B cell (primary cell): ENCODE data around the gene NDST4. TPM values are rescaled to one million over a fixed set of nuclear protein-coding genes. Genes with fewer than 3 reads are reported as not detected.

Experiments
- ATAC-seq: fragments of 200-7000 bp; cut with Tn5 transposase; one replicate; pipeline ENCODE4 v1.10.0; 2021; ENCODE audit warnings: low read depth, mild to moderate bottlenecking, moderate number of reproducible peaks, moderate library complexity
- CTCF ChIA-PET: fragments of 350-600 bp; sonication (Branson Sonifier 250); formaldehyde crosslinking; loops from one replicate; lab custom pipeline; 2021; ENCODE audit warnings: antibody characterized with exemption, inconsistent platforms; lab: Charles Lee
- POLR2A ChIA-PET: fragments of 350-600 bp; sonication (Branson Sonifier 250); formaldehyde crosslinking; loops from one replicate; lab custom pipeline; 2021; ENCODE audit warnings: antibody characterized with exemption; lab: Charles Lee
- DNase-seq: peaks from one replicate; pipeline ENCODE4 v3.0.0; 2013
- H2AFZ ChIP-seq: 2 replicates; pipeline ENCODE4 v1.6.1; 2012; ENCODE audit warnings: mild to moderate bottlenecking, low read depth, low read length; ENCODE audit not compliant: insufficient read depth, poor library complexity, severe bottlenecking
- H3K27ac ChIP-seq, 2 donors: 1 replicate in 1 of 2; 2 replicates in 1 of 2; pipeline ENCODE4 v1.5.1; 2012 to 2013; ENCODE audit warnings: low read length in 2 of 2, mild to moderate bottlenecking in 2 of 2, moderate library complexity in 1 of 2
- H3K27me3 ChIP-seq, 4 experiments: fragments of 200-600 bp in 1 of 4; sonication (generic) in 1 of 4; replicated peaks in 1 of 4; 1 replicate in 2 of 4; 2 replicates in 2 of 4; pipeline versions ENCODE4 v1.6.1 to v1.7.0; 2013 to 2016; ENCODE audit warnings: low read length in 3 of 4, mild to moderate bottlenecking in 2 of 4, mixed read lengths in 1 of 4, moderate library complexity in 1 of 4; ENCODE audit not compliant: insufficient read depth in 4 of 4, control insufficient read depth in 3 of 4; ENCODE audit errors: control extremely low read depth in 1 of 4
- H3K36me3 ChIP-seq, 2 experiments: replicated peaks in 1 of 2; 1 replicate in 1 of 2; 2 replicates in 1 of 2; pipeline versions ENCODE4 v1.6.1 to v1.7.1; 2013; ENCODE audit warnings: low read length in 1 of 2; ENCODE audit not compliant: insufficient read depth in 2 of 2, control insufficient read depth in 1 of 2; ENCODE audit errors: control extremely low read depth in 1 of 2, extremely low read depth in 1 of 2
- H3K4me1 ChIP-seq, 2 donors: fragments of 200-600 bp in 1 of 2; sonication (generic) in 1 of 2; 1 replicate in 1 of 2; 2 replicates in 1 of 2; pipeline versions ENCODE4 v1.5.1 to v1.6.1; 2013 to 2017; ENCODE audit warnings: low read length in 2 of 2; ENCODE audit not compliant: control insufficient read depth in 2 of 2, insufficient read depth in 2 of 2
- H3K4me2 ChIP-seq: replicated peaks from 2 replicates; pipeline ENCODE3; 2012; ENCODE audit warnings: mild to moderate bottlenecking, low read depth, low read length; ENCODE audit not compliant: poor library complexity, severe bottlenecking
- H3K4me3 ChIP-seq, 5 experiments: fragments of 200-600 bp in 1 of 5; sonication (generic) in 1 of 5; 1 replicate in 3 of 5; 2 replicates in 2 of 5; pipeline versions ENCODE4 v1.5.1 to v1.7.0; 2011 to 2016; ENCODE audit warnings: low read length in 4 of 5, mild to moderate bottlenecking in 4 of 5, low read depth in 2 of 5, control low read depth in 1 of 5, moderate library complexity in 1 of 5; ENCODE audit not compliant: insufficient read depth in 1 of 5; ENCODE audit errors: control extremely low read depth in 1 of 5, extremely low read depth in 1 of 5
- H3K79me2 ChIP-seq: fragments of 200-600 bp; sonication (generic); one replicate; pipeline ENCODE4 v1.6.0; 2016; ENCODE audit warnings: low read length; ENCODE audit not compliant: control insufficient read depth, insufficient read depth
- H3K9ac ChIP-seq: fragments of 200-600 bp; sonication (generic); 2 replicates; pipeline ENCODE4 v1.6.1; 2017; ENCODE audit warnings: mild to moderate bottlenecking, low read length, moderate library complexity
- H3K9me3 ChIP-seq, 3 donors: one replicate each; pipeline versions ENCODE4 v1.6.1 to v1.7.1; 2013; ENCODE audit warnings: low read length in 2 of 3; ENCODE audit not compliant: control insufficient read depth in 2 of 3, insufficient read depth in 1 of 3; ENCODE audit errors: control extremely low read depth in 1 of 3
- H4K20me1 ChIP-seq: 2 replicates; pipeline ENCODE4 v1.6.0; 2012; ENCODE audit warnings: mild to moderate bottlenecking, low read length; ENCODE audit not compliant: insufficient read depth, control insufficient read depth, poor library complexity, severe bottlenecking
- H3K27ac Mint-ChIP-seq: one replicate; pipeline ENCODE4 v1.8.0; 2021; ENCODE audit warnings: mixed read lengths
- H3K27me3 Mint-ChIP-seq: one replicate; pipeline ENCODE4 v1.8.0; 2021; ENCODE audit warnings: mixed read lengths
- H3K4me1 Mint-ChIP-seq: one replicate; pipeline ENCODE4 v1.8.0; 2021; ENCODE audit warnings: mixed read lengths
- H3K4me3 Mint-ChIP-seq: one replicate; pipeline ENCODE4 v1.8.0; 2021; ENCODE audit warnings: mixed read lengths
- H3K9me3 Mint-ChIP-seq: one replicate; pipeline ENCODE4 v1.8.0; 2022; ENCODE audit warnings: mixed read lengths; ENCODE audit not compliant: insufficient read depth
- EZH2 ChIP-seq: IDR thresholded peaks from 2 replicates; pipeline ENCODE4 v1.6.1; 2012; ENCODE audit warnings: borderline replicate concordance, low read depth, mild to moderate bottlenecking, moderate library complexity, low read length; ENCODE audit not compliant: insufficient read depth, poor library complexity, severe bottlenecking
- WGBS: methylation state at CpG from one replicate; pipeline ENCODE4 v1.1.5; 2013; ENCODE audit warnings: missing lambda C conversion rate; ENCODE audit not compliant: insufficient coverage; 5-methylcytosine and 5-hydroxymethylcytosine counted together
- intact Hi-C: fragments of 100-400 bp; cut with micrococcal nuclease; formaldehyde crosslinking; loops from one replicate; pipeline ENCODE4 v1.10.0; 2022
- polyA plus RNA-seq: library from polyadenylated mRNA; depleted of rRNA; stranded (reverse); fragments of >200 nt; gene quantifications from 2 replicates; pipeline ENCODE4 v1.2.3, GENCODE V29; 2012
- total RNA-seq, 2 donors: library from RNA; stranded (reverse); fragments of 120-200 nt in 1 of 2; gene quantifications; 1 replicate in 1 of 2; 2 replicates in 1 of 2; pipeline versions ENCODE4 v1.2.3 to v1.2.4, GENCODE V29; 2013 to 2022
- TF ChIP-seq, protein P1 (sequence below): fragments of 200-600 bp; IDR thresholded peaks from one replicate; pipeline ENCODE4 v1.8.0; 2022; ENCODE audit warnings: antibody characterized with exemption, mild to moderate bottlenecking

Gene NDST4
- total and polyA plus RNA-seq, 2 donors (not counting 1 experiment from before 2014, with no cell fraction given): not detected

- DNase-seq: no peak
- no peak overlapping the region for H3K4me3 Mint-ChIP-seq
- Histone ChIP-seq H3K79me2 (no peaks in the 10 kb centered on the region), H3K36me3 (no peaks in the 10 kb centered on the region), H3K27me3 (no peaks in the 10 kb centered on the region), H3K4me1 (no peaks in the 10 kb centered on the region), H3K9ac (no peak overlapping the region), H3K4me3 (no peak overlapping the region), H2AFZ (no peak overlapping the region), H3K4me2 (no peak overlapping the region), H3K27ac (no peak overlapping the region), H3K9me3 (no peaks in the 10 kb centered on the region), H4K20me1 (no peaks in the 10 kb centered on the region)
- CTCF ChIA-PET: interaction anchor here (0.9 to 2.4 kb wide), 11 partner anchors 8 to 427 kb away, joined by 3 to 12 read pairs (median 4); no protein-coding TSS in a partner anchor
- TF ChIP-seq, protein P1, sequence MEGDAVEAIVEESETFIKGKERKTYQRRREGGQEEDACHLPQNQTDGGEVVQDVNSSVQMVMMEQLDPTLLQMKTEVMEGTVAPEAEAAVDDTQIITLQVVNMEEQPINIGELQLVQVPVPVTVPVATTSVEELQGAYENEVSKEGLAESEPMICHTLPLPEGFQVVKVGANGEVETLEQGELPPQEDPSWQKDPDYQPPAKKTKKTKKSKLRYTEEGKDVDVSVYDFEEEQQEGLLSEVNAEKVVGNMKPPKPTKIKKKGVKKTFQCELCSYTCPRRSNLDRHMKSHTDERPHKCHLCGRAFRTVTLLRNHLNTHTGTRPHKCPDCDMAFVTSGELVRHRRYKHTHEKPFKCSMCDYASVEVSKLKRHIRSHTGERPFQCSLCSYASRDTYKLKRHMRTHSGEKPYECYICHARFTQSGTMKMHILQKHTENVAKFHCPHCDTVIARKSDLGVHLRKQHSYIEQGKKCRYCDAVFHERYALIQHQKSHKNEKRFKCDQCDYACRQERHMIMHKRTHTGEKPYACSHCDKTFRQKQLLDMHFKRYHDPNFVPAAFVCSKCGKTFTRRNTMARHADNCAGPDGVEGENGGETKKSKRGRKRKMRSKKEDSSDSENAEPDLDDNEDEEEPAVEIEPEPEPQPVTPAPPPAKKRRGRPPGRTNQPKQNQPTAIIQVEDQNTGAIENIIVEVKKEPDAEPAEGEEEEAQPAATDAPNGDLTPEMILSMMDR: no peak
- TF ChIP-seq EZH2: no peak
- no peaks in the 10 kb centered on the region for H3K9me3 Mint-ChIP-seq
- H3K4me1 Mint-ChIP-seq: no peaks in the 10 kb centered on the region
- POLR2A ChIA-PET: no interaction called here
- ATAC-seq: no peak
- H3K27ac Mint-ChIP-seq: no peak overlapping the region
- H3K27me3 Mint-ChIP-seq: peaks cover 7% of the 10 kb centered on the region
- intact Hi-C loops: loop anchor here (1.0 to 10.0 kb wide), 2 partner anchors 421 to 1413 kb away; no protein-coding TSS in a partner anchor
- 98% methylated on average over 7 of the region's 8 CpGs for WGBS
Observed at GRCh38 chr4:114807357-114807756, 306.1 kb downstream of the NDST4 start.

- Histone ChIP-seq H3K27ac (no peak overlapping the region), H4K20me1 (no peaks in the 10 kb centered on the region), H3K36me3 (no peaks in the 10 kb centered on the region), H3K9ac (no peak overlapping the region), H3K4me2 (no peak overlapping the region), H3K27me3 (no peaks in the 10 kb centered on the region), H3K79me2 (no peaks in the 10 kb centered on the region), H3K4me1 (no peaks in the 10 kb centered on the region), H2AFZ (no peak overlapping the region), H3K4me3 (no peak overlapping the region), H3K9me3 (no peaks in the 10 kb centered on the region)
- intact Hi-C loops: no loop called here
- Mint-ChIP-seq H3K4me3 (no peak overlapping the region), H3K4me1 (no peaks in the 10 kb centered on the region), H3K9me3 (no peaks in the 10 kb centered on the region), H3K27ac (no peak overlapping the region), H3K27me3 (peaks cover 4% of the 10 kb centered on the region)
- whole genome bisulfite sequencing: 97% methylated on average over 3 of the region's 5 CpGs
- TF ChIP-seq EZH2: no peak
- TF ChIP-seq, protein P1: no peak
- ChIA-PET POLR2A (no interaction called here), CTCF (no interaction called here)
- ATAC-seq (no peak), DNase-seq (no peak)
Observed at GRCh38 chr4:114791976-114792375, 321.4 kb downstream of the NDST4 start.
